K562 (cell line): Measurements from ENCODE around the gene SHROOM3. TPM values are rescaled to one million over a fixed set of nuclear protein-coding genes. Genes with fewer than 3 reads are reported as not detected.

ENCODE experiments used
- ATAC-seq: fragments of 200-7000 bp; cut with Tn5 transposase; 3 replicates; pipeline ENCODE4 v1.9.1; 2020; ENCODE audit warnings: moderate library complexity
- BruUV-seq: library from RNA; stranded (reverse); fragments of 400-500 nt; replicated peaks from 2 replicates; lab custom pipeline; 2021; lab: Mats Ljungman, UMichigan
- CTCF ChIA-PET: fragments of 300-600 bp; formaldehyde crosslinking; extraction: SDS; loops from one replicate; lab custom pipeline; 2021; ENCODE audit warnings: low intra/inter-chr PET ratio; lab: Yijun Ruan, JAX
- POLR2A ChIA-PET: fragments of 300-600, 350-650 bp; sonication (Branson Sonifier 250); formaldehyde crosslinking; extraction: SDS; loops from one replicate; lab custom pipeline; 2021; ENCODE audit warnings: antibody characterized with exemption, inconsistent platforms; lab: Yijun Ruan, JAX
- DNase-seq, 4 experiments: peaks; one replicate each; pipeline versions ENCODE4 v3.0.0 to v3.0.0-alpha.2; 2011 to 2018; ENCODE audit warnings: low spot score in 3 of 4, mixed read lengths in 3 of 4; ENCODE audit errors: extremely low read depth in 1 of 4
- FAIRE-seq: peaks from 2 replicates; lab custom pipeline; 2011; peaks lifted over from hg19 to GRCh38; lab: Jason Lieb, UNC
- H2AFZ ChIP-seq: 2 replicates; pipeline ENCODE4 v1.6.0; 2011; ENCODE audit warnings: low read depth, low read length, control low read depth, inconsistent platforms
- H3K27ac ChIP-seq: fragments of 200-600 bp; 3 replicates; pipeline ENCODE4 v1.8.0; 2011; ENCODE audit warnings: low read depth, mild to moderate bottlenecking, control low read depth, inconsistent platforms, low read length, moderate library complexity, mixed read lengths; ENCODE audit errors: extremely low read depth
- H3K27me3 ChIP-seq, 2 experiments: fragments of 300-600 bp in 1 of 2; 2 replicates in 1 of 2; 3 replicates in 1 of 2; pipeline versions ENCODE4 v1.6.0 to v1.8.0; 2011; ENCODE audit warnings: inconsistent platforms in 2 of 2, low read length in 2 of 2, mild to moderate bottlenecking in 1 of 2, mixed read lengths in 1 of 2, moderate library complexity in 1 of 2; ENCODE audit not compliant: control insufficient read depth in 2 of 2, insufficient read depth in 2 of 2
- H3K36me3 ChIP-seq: fragments of 300-600 bp; 3 replicates; pipeline ENCODE4 v1.8.0; 2011; ENCODE audit warnings: mild to moderate bottlenecking, low read length, inconsistent platforms; ENCODE audit not compliant: control insufficient read depth, insufficient read depth
- H3K4me1 ChIP-seq, 2 experiments: fragments of 200-600 bp in 1 of 2; replicated peaks in 1 of 2; 2 replicates in 1 of 2; 3 replicates in 1 of 2; pipeline versions ENCODE4 v1.5.1 to v1.8.0; 2011; ENCODE audit warnings: inconsistent platforms in 2 of 2, low read length in 2 of 2, mild to moderate bottlenecking in 1 of 2, mixed read lengths in 1 of 2, moderate library complexity in 1 of 2; ENCODE audit not compliant: control insufficient read depth in 2 of 2, insufficient read depth in 2 of 2
- H3K4me2 ChIP-seq: 2 replicates; pipeline ENCODE4 v1.6.1; 2011; ENCODE audit warnings: low read length, control low read depth, inconsistent platforms, mixed read lengths; ENCODE audit not compliant: insufficient read depth
- H3K4me3 ChIP-seq: fragments of 200-600 bp; sonication (generic), shearing (Covaris generic); 2 replicates; pipeline ENCODE4 v1.5.1; 2016; ENCODE audit warnings: control low read depth, inconsistent platforms
- H3K79me2 ChIP-seq: fragments of 200-600 bp; 3 replicates; pipeline ENCODE4 v1.8.0; 2011; ENCODE audit warnings: low read length, inconsistent platforms; ENCODE audit not compliant: control insufficient read depth, insufficient read depth
- H3K9ac ChIP-seq, 2 experiments: 2 replicates each; pipeline versions ENCODE4 v1.6.0 to v1.6.1; 2011; ENCODE audit warnings: low read depth in 2 of 2, low read length in 2 of 2, control low read depth in 1 of 2, inconsistent platforms in 1 of 2, mild to moderate bottlenecking in 1 of 2, mixed read lengths in 1 of 2; ENCODE audit not compliant: insufficient read depth in 1 of 2
- H3K9me1 ChIP-seq: one replicate; pipeline ENCODE4 v1.6.0; 2011; ENCODE audit warnings: inconsistent platforms, mild to moderate bottlenecking, low read length, moderate library complexity; ENCODE audit not compliant: control insufficient read depth, insufficient read depth
- H3K9me3 ChIP-seq: replicated peaks from 2 replicates; pipeline ENCODE4 v1.5.1; 2011; ENCODE audit warnings: low read depth, low read length, inconsistent platforms; ENCODE audit not compliant: control insufficient read depth, insufficient read depth
- H4K20me1 ChIP-seq: replicated peaks from 2 replicates; pipeline ENCODE4 v1.6.1; 2011; ENCODE audit warnings: low read length, inconsistent platforms, mixed read lengths; ENCODE audit not compliant: control insufficient read depth, insufficient read depth
- CHD2 ChIP-seq: IDR thresholded peaks from 2 replicates; pipeline ENCODE4 v1.6.1; 2011; ENCODE audit warnings: low read depth, low read length
- DMBX1 ChIP-seq: fragments of 250-450 bp; sonication (Bioruptor Pico); IDR thresholded peaks from 2 replicates; pipeline ENCODE4 v1.8.0; 2022; ENCODE audit warnings: inconsistent platforms, mild to moderate bottlenecking, moderate library complexity, borderline replicate concordance
- EWSR1 ChIP-seq: fragments of 450-650 bp; IDR thresholded peaks from 2 replicates; pipeline ENCODE4 v1.6.1; 2018; ENCODE audit warnings: borderline replicate concordance, mild to moderate bottlenecking, low read depth, moderate library complexity; ENCODE audit not compliant: partially characterized antibody
- HNRNPH1 ChIP-seq: fragments of 200-400 bp; formaldehyde crosslinking; optimal IDR thresholded peaks from 2 replicates; pipeline ENCODE3; 2017; ENCODE audit warnings: low read depth, mild to moderate bottlenecking, low read length, moderate library complexity
- HNRNPK ChIP-seq: fragments of 200-400 bp; formaldehyde crosslinking; IDR thresholded peaks from one replicate; pipeline ENCODE4 v1.6.1; 2018; ENCODE audit warnings: mild to moderate bottlenecking, low read depth, low read length; ENCODE audit not compliant: poor library complexity, severe bottlenecking
- KAT8 ChIP-seq: fragments of 450-650 bp; IDR thresholded peaks from 2 replicates; pipeline ENCODE4 v1.6.1; 2016; ENCODE audit warnings: low read depth, mild to moderate bottlenecking
- MIER1 ChIP-seq: fragments of 450-650 bp; IDR thresholded peaks from 2 replicates; pipeline ENCODE4 v1.6.1; 2016; ENCODE audit warnings: antibody characterized with exemption, mild to moderate bottlenecking, low read depth
- POLR2A ChIP-seq: fragments of 450-650 bp; conservative IDR thresholded peaks from 2 replicates; pipeline ENCODE4 v1.6.1; 2016
- RBM39 ChIP-seq: fragments of 200-400 bp; formaldehyde crosslinking; optimal IDR thresholded peaks from 2 replicates; pipeline ENCODE3; 2018; ENCODE audit warnings: low read depth, low read length
- SAFB ChIP-seq: fragments of 200-400 bp; formaldehyde crosslinking; IDR thresholded peaks from 2 replicates; pipeline ENCODE4 v1.6.1; 2017; ENCODE audit warnings: low read depth, low read length, borderline replicate concordance
- SMARCB1 ChIP-seq: IDR thresholded peaks from 2 replicates; pipeline ENCODE4 v1.6.1; 2011; ENCODE audit warnings: improper control_type of control experiment, low read depth; ENCODE audit not compliant: insufficient read length
- SMARCE1 ChIP-seq: fragments of 450-650 bp; IDR thresholded peaks from 2 replicates; pipeline ENCODE4 v1.7.1; 2016; ENCODE audit warnings: mild to moderate bottlenecking
- SRSF9 ChIP-seq: fragments of 200-400 bp; formaldehyde crosslinking; IDR thresholded peaks from 2 replicates; pipeline ENCODE4 v1.6.1; 2017; ENCODE audit warnings: low read depth, low read length, borderline replicate concordance
- ZBTB1 ChIP-seq: sonication (generic); formaldehyde crosslinking; IDR thresholded peaks from 2 replicates; pipeline ENCODE4 v1.8.1; 2023; ENCODE audit warnings: missing genetic modification reagents, low read depth, mild to moderate bottlenecking, borderline replicate concordance
- ZFP1 ChIP-seq: fragments of 450-650 bp; formaldehyde crosslinking; IDR thresholded peaks from 2 replicates; pipeline ENCODE4 v1.4.0; 2020; ENCODE audit warnings: mild to moderate bottlenecking, mixed read lengths
- ZNF609 ChIP-seq: sonication (generic); formaldehyde crosslinking; IDR thresholded peaks from 2 replicates; pipeline ENCODE4 v1.8.1; 2023; ENCODE audit warnings: missing genetic modification reagents, mild to moderate bottlenecking, borderline replicate concordance
- WGBS: fragments of 100-300 bp; shearing (Covaris generic); methylation state at CpG from one replicate; pipeline ENCODE4 v1.1.6; 2016; ENCODE audit warnings: low coverage, mixed read lengths; ENCODE audit not compliant: insufficient coverage; ENCODE audit errors: missing lambda C conversion rate; 5-methylcytosine and 5-hydroxymethylcytosine counted together
- in situ Hi-C: fragments of 300-500 bp; cut with MboI; formaldehyde crosslinking; loops from 4 replicates; pipeline ENCODE4 v1.15.0; 2018; ENCODE audit warnings: inconsistent platforms, mixed read lengths
- intact Hi-C: fragments of 100-400 bp; cut with micrococcal nuclease; formaldehyde crosslinking; loops from 2 replicates; pipeline ENCODE4 v1.14.2; 2022
- polyA plus RNA-seq, 8 experiments: library from polyadenylated mRNA; depleted of rRNA in 4 of 8; stranded (reverse) in 5 of 8; unstranded in 3 of 8; fragments of >200 nt; fragmentation: Nextera tagmentation in 2 of 8; fragmentation: Illumina TruSeq in 1 of 8; extraction: Ambion mirVana in 2 of 8; extraction: Trizol in 1 of 8; gene quantifications; 2 replicates each; pipeline versions ENCODE4 v1.2.1 to v1.2.3, GENCODE V29; 2011 to 2014; ENCODE audit warnings: inconsistent platforms in 1 of 8, missing spikeins in 1 of 8
- total RNA-seq, 7 experiments: library from RNA; depleted of rRNA in 6 of 7; stranded (reverse); fragments of >200 nt in 6 of 7; fragmentation: Illumina TruSeq in 2 of 7; extraction: Trizol in 2 of 7; gene quantifications; 2 replicates each; pipeline versions ENCODE4 v1.2.1 to v1.2.3, GENCODE V29; 2011 to 2021; ENCODE audit warnings: low replicate concordance in 1 of 7
- TF ChIP-seq, protein P1 (sequence below): sonication (generic); formaldehyde crosslinking; IDR thresholded peaks from 2 replicates; pipeline ENCODE4 v1.8.0; 2022; ENCODE audit warnings: missing genetic modification reagents, mild to moderate bottlenecking, borderline replicate concordance

Gene SHROOM3
- total and polyA plus RNA-seq, 9 of the 15 experiments (the other 6 are each of a cell fraction or from before 2014, with no cell fraction given): 0.01 to 0.07 TPM; not detected in 7

DNA sequence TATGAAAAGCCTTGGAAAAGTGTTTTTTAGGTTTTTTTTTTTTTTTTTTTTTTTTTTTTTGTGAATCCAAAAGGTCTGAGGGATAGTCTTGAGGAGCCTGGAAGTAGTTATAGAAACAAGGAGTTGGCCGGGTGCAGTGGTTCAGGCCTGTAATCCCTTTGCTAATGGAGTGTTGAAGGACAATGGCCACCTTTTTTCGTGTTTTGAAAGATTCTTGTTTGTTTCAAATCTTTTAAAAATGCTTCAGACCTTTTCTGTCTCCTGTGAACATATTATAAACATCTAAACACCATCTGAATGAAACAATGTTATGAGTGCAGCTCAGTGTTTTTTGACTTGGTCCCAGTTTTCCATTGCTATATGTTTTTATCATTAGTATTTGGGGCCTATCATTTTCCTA, 285.1 kb downstream of the SHROOM3 start:
- intact Hi-C loops (no loop called here), in situ Hi-C loops (no loop called here)
- no peak for TF ChIP-seq SMARCE1
- no peak for TF ChIP-seq POLR2A
- no peak for TF ChIP-seq CHD2
- no peak for TF ChIP-seq DMBX1 (CRISPR knock-in tag)
- no peak for TF ChIP-seq ZBTB1 (CRISPR knock-in tag)
- TF ChIP-seq HNRNPH1: no peak
- no peak for TF ChIP-seq HNRNPK
- no peak for TF ChIP-seq EWSR1
- TF ChIP-seq SRSF9: no peak
- TF ChIP-seq RBM39: no peak
- no peak for TF ChIP-seq KAT8
- TF ChIP-seq SAFB: no peak
- TF ChIP-seq ZFP1 (CRISPR knock-in tag): no peak
- TF ChIP-seq SMARCB1: no peak
- TF ChIP-seq MIER1: no peak
- TF ChIP-seq, protein P1, sequence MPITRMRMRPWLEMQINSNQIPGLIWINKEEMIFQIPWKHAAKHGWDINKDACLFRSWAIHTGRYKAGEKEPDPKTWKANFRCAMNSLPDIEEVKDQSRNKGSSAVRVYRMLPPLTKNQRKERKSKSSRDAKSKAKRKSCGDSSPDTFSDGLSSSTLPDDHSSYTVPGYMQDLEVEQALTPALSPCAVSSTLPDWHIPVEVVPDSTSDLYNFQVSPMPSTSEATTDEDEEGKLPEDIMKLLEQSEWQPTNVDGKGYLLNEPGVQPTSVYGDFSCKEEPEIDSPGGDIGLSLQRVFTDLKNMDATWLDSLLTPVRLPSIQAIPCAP (CRISPR knock-in tag): no peak
- TF ChIP-seq ZNF609: no peak

More for the DNA sequence above, 285.1 kb downstream of the SHROOM3 start:
- H3K9me1 ChIP-seq: no peaks in the 10 kb centered on the region
- H3K79me2 ChIP-seq: no peaks in the 10 kb centered on the region
- FAIRE-seq (no peak), DNase-seq (no peak), ATAC-seq (no peak)
- H2AFZ ChIP-seq: no peak overlapping the region
- no peak overlapping the region for H3K9ac ChIP-seq
- no peak overlapping the region for H3K4me2 ChIP-seq
- ChIA-PET POLR2A (no interaction called here), CTCF (no interaction called here)
- no peak overlapping the region for H3K4me3 ChIP-seq
- no peaks in the 10 kb centered on the region for H4K20me1 ChIP-seq
- H3K27me3 ChIP-seq: peaks cover 5 to 7% of the 10 kb centered on the region in 2 experiments; a peak in 3 of 5 replicates
- no peak overlapping the region for H3K27ac ChIP-seq
- 0% methylated on average over 2 of the region's 2 CpGs for WGBS
- H3K36me3 ChIP-seq: no peaks in the 10 kb centered on the region
- BruUV-seq: no TSS peak
- no peaks in the 10 kb centered on the region for H3K9me3 ChIP-seq
- H3K4me1 ChIP-seq: no peaks in the 10 kb centered on the region
